H9 (cell line): ENCODE data around the gene C1D. TPM values are rescaled to one million over a fixed set of nuclear protein-coding genes. Genes with fewer than 3 reads are reported as not detected.

Experiments used
- DNase-seq: peaks from one replicate; pipeline ENCODE4 v3.0.0-alpha.2; 2017
- H2AFZ ChIP-seq: one replicate; pipeline ENCODE4 v1.6.1; 2013; ENCODE audit warnings: mild to moderate bottlenecking, low read length, control low read depth, moderate library complexity
- H2AK5ac ChIP-seq: 2 replicates; pipeline ENCODE4 v1.6.1; 2013; ENCODE audit warnings: low read length, control low read depth, mixed read lengths; ENCODE audit not compliant: insufficient read length
- H2BK120ac ChIP-seq: one replicate; pipeline ENCODE4 v1.6.1; 2013; ENCODE audit warnings: low read depth, mild to moderate bottlenecking, low read length, control low read depth, inconsistent platforms; ENCODE audit not compliant: poor library complexity, severe bottlenecking
- H2BK12ac ChIP-seq: 2 replicates; pipeline ENCODE4 v1.6.1; 2013; ENCODE audit warnings: low read length, control low read depth, mixed read lengths, low read depth; ENCODE audit not compliant: insufficient read length
- H2BK15ac ChIP-seq: 2 replicates; pipeline ENCODE4 v1.6.1; 2013; ENCODE audit warnings: low read depth, low read length, control low read depth
- H2BK20ac ChIP-seq: one replicate; pipeline ENCODE4 v1.6.1; 2013; ENCODE audit warnings: low read depth, mild to moderate bottlenecking, low read length, control low read depth, inconsistent platforms; ENCODE audit not compliant: poor library complexity, severe bottlenecking
- H2BK5ac ChIP-seq: 2 replicates; pipeline ENCODE4 v1.6.1; 2013; ENCODE audit warnings: low read length, control low read depth, mixed read lengths; ENCODE audit not compliant: insufficient read length
- H3K14ac ChIP-seq: 2 replicates; pipeline ENCODE4 v1.6.1; 2013; ENCODE audit warnings: low read length, control low read depth; ENCODE audit not compliant: insufficient read depth
- H3K18ac ChIP-seq: 2 replicates; pipeline ENCODE4 v1.6.1; 2013; ENCODE audit warnings: low read depth, mild to moderate bottlenecking, mixed read lengths, low read length, control low read depth; ENCODE audit not compliant: insufficient read length
- H3K23ac ChIP-seq: 2 replicates; pipeline ENCODE4 v1.6.1; 2013; ENCODE audit warnings: low read length, control low read depth, mixed read lengths, low read depth; ENCODE audit not compliant: insufficient read length
- H3K23me2 ChIP-seq: 2 replicates; pipeline ENCODE4 v1.6.1; 2013; ENCODE audit warnings: low read depth, mild to moderate bottlenecking, mixed read lengths, low read length, control low read depth; ENCODE audit not compliant: insufficient read length, poor library complexity, severe bottlenecking
- H3K27ac ChIP-seq: 2 replicates; pipeline ENCODE4 v1.5.1; 2013; ENCODE audit warnings: low read length, control low read depth, mixed read lengths, low read depth; ENCODE audit not compliant: insufficient read length
- H3K27me3 ChIP-seq: 2 replicates; pipeline ENCODE4 v1.6.1; 2013; ENCODE audit warnings: low read length, control low read depth, inconsistent platforms; ENCODE audit not compliant: insufficient read depth
- H3K4ac ChIP-seq: 2 replicates; pipeline ENCODE4 v1.6.1; 2013; ENCODE audit warnings: low read depth, mild to moderate bottlenecking, control low read depth, inconsistent platforms, low read length, moderate library complexity
- H3K4me1 ChIP-seq: 2 replicates; pipeline ENCODE4 v1.6.1; 2013; ENCODE audit warnings: low read length, control low read depth, inconsistent platforms; ENCODE audit not compliant: insufficient read depth
- H3K4me2 ChIP-seq: 2 replicates; pipeline ENCODE4 v1.6.1; 2013; ENCODE audit warnings: low read length, control low read depth, mixed read lengths; ENCODE audit not compliant: insufficient read length, insufficient read depth
- H3K56ac ChIP-seq: 2 replicates; pipeline ENCODE4 v1.6.1; 2013; ENCODE audit warnings: low read depth, mild to moderate bottlenecking, mixed read lengths, low read length, control low read depth; ENCODE audit not compliant: insufficient read length
- H3K79me1 ChIP-seq: 2 replicates; pipeline ENCODE4 v1.6.1; 2013; ENCODE audit warnings: low read depth, mild to moderate bottlenecking, moderate library complexity, low read length, control low read depth, inconsistent platforms; ENCODE audit not compliant: insufficient read depth, poor library complexity, severe bottlenecking
- H3K79me2 ChIP-seq: 2 replicates; pipeline ENCODE4 v1.6.1; 2013; ENCODE audit warnings: low read length, control low read depth, inconsistent platforms; ENCODE audit not compliant: insufficient read depth
- H3K9ac ChIP-seq: 2 replicates; pipeline ENCODE4 v1.6.1; 2013; ENCODE audit warnings: low read length, control low read depth, mixed read lengths; ENCODE audit not compliant: insufficient read length; ENCODE audit errors: extremely low read depth
- H3K9me3 ChIP-seq: one replicate; pipeline ENCODE4 v1.6.1; 2013; ENCODE audit warnings: low read depth, low read length, inconsistent platforms; ENCODE audit not compliant: control insufficient read depth
- H3T11ph ChIP-seq: one replicate; pipeline ENCODE4 v1.6.1; 2013; ENCODE audit warnings: mild to moderate bottlenecking, low read length, control low read depth, inconsistent platforms
- H4K20me1 ChIP-seq: one replicate; pipeline ENCODE4 v1.6.1; 2013; ENCODE audit not compliant: control insufficient read depth, insufficient read length, insufficient read depth
- H4K5ac ChIP-seq: 2 replicates; pipeline ENCODE4 v1.6.1; 2013; ENCODE audit warnings: low read depth, mild to moderate bottlenecking, mixed read lengths, low read length, control low read depth; ENCODE audit not compliant: insufficient read length
- H4K8ac ChIP-seq: replicated peaks from 2 replicates; pipeline ENCODE4 v1.6.1; 2013; ENCODE audit warnings: low read length, control low read depth, mixed read lengths, low read depth; ENCODE audit not compliant: insufficient read length
- H4K91ac ChIP-seq: 2 replicates; pipeline ENCODE4 v1.6.1; 2013; ENCODE audit warnings: low read depth, mild to moderate bottlenecking, moderate library complexity, mixed read lengths, low read length, control low read depth; ENCODE audit not compliant: insufficient read length
- H3K27ac Mint-ChIP-seq, 3 experiments: 2 replicates in 2 of 3; 3 replicates in 1 of 3; pipeline ENCODE4 v1.8.0; 2020 to 2021; ENCODE audit warnings: mixed read lengths in 3 of 3, mild to moderate bottlenecking in 1 of 3, moderate library complexity in 1 of 3
- H3K27me3 Mint-ChIP-seq: 2 replicates; pipeline ENCODE4 v1.8.0; 2021; ENCODE audit warnings: low read depth, mild to moderate bottlenecking, moderate library complexity, mixed read lengths
- H3K36me3 Mint-ChIP-seq, 3 experiments: 2 replicates in 2 of 3; 3 replicates in 1 of 3; pipeline ENCODE4 v1.8.0; 2020 to 2021; ENCODE audit warnings: low read depth in 3 of 3, mixed read lengths in 3 of 3; ENCODE audit not compliant: insufficient read depth in 1 of 3
- H3K4me1 Mint-ChIP-seq, 2 experiments: 2 replicates each; pipeline ENCODE4 v1.8.0; 2020; ENCODE audit warnings: mixed read lengths in 2 of 2
- H3K4me3 Mint-ChIP-seq, 2 experiments: 2 replicates in 1 of 2; 3 replicates in 1 of 2; pipeline ENCODE4 v1.8.0; 2020 to 2021; ENCODE audit warnings: mild to moderate bottlenecking in 2 of 2, mixed read lengths in 2 of 2, moderate library complexity in 1 of 2
- H3K9me3 Mint-ChIP-seq, 2 experiments: 2 replicates in 1 of 2; 3 replicates in 1 of 2; pipeline ENCODE4 v1.8.0; 2020; ENCODE audit warnings: mild to moderate bottlenecking in 2 of 2, mixed read lengths in 2 of 2, moderate library complexity in 1 of 2
- CTCF ChIP-seq: fragments of 200-600 bp; sonication (generic); conservative IDR thresholded peaks from 3 replicates; pipeline ENCODE4 v1.8.0; 2021; ENCODE audit warnings: antibody characterized with exemption, mild to moderate bottlenecking
- WGBS: extraction: QIAGEN DNeasy Blood & Tissue Kit; methylation state at CpG from one replicate; pipeline ENCODE4 v1.1.7; 2013; ENCODE audit warnings: missing lambda C conversion rate, low lambda C conversion rate, mixed read lengths; ENCODE audit not compliant: insufficient read length; ENCODE audit errors: extremely low coverage; 5-methylcytosine and 5-hydroxymethylcytosine counted together
- total RNA-seq: library from RNA; stranded (reverse); gene quantifications from 2 replicates; pipeline ENCODE4 v1.2.1, GENCODE V29; 2021

C1D gene
- total RNA-seq, 1 experiment from 2014 or later, result 19.7 TPM

GRCh38 chr2:68040078-68040477 is 22.7 kb downstream of the C1D start:
- Histone ChIP-seq H3K56ac (no peak overlapping the region), H2AFZ (no peak overlapping the region), H3K79me2 (no peaks in the 10 kb centered on the region), H2BK120ac (no peak overlapping the region), H3T11ph (no peak overlapping the region), H2BK5ac (no peak overlapping the region), H3K18ac (no peak overlapping the region), H3K79me1 (no peaks in the 10 kb centered on the region), H3K9me3 (no peaks in the 10 kb centered on the region), H3K14ac (no peak overlapping the region), H2BK15ac (no peak overlapping the region), H2BK20ac (no peak overlapping the region), H3K23ac (no peak overlapping the region), H3K27me3 (no peaks in the 10 kb centered on the region), H2AK5ac (no peak overlapping the region), H3K4me1 (no peaks in the 10 kb centered on the region), H3K4me2 (no peak overlapping the region), H4K20me1 (no peaks in the 10 kb centered on the region), H3K9ac (no peak overlapping the region), H3K27ac (no peak overlapping the region), H4K5ac (no peak overlapping the region), H3K23me2 (no peaks in the 10 kb centered on the region), H2BK12ac (no peak overlapping the region), H4K8ac (no peak overlapping the region), H4K91ac (no peak overlapping the region), H3K4ac (no peak overlapping the region)
- H3K27me3 Mint-ChIP-seq, result no peaks in the 10 kb centered on the region
- H3K9me3 Mint-ChIP-seq, result no peaks in the 10 kb centered on the region
- no peaks in the 10 kb centered on the region for H3K4me1 Mint-ChIP-seq
- TF ChIP-seq CTCF, result no peak
- no CpG with 5 or more reads among the region's 3 CpGs for WGBS
- H3K36me3 Mint-ChIP-seq, result peaks cover 0 to 13% (median 4%) of the 10 kb centered on the region in 3 experiments; a peak in 3 of 7 replicates
- H3K4me3 Mint-ChIP-seq, result no peak overlapping the region
- H3K27ac Mint-ChIP-seq, result no peak overlapping the region
- no peak for DNase-seq
